GM12873 (cell line): Measurements from ENCODE around the gene NFU1.

Source experiments
- CTCF ChIP-seq: IDR thresholded peaks from 2 replicates; pipeline ENCODE4 v1.5.1; 2012; ENCODE audit warnings: low read depth, mild to moderate bottlenecking, moderate library complexity, low read length, control low read depth; ENCODE audit not compliant: insufficient read depth; ENCODE audit errors: missing control alignments

The NFU1 gene

DNA sequence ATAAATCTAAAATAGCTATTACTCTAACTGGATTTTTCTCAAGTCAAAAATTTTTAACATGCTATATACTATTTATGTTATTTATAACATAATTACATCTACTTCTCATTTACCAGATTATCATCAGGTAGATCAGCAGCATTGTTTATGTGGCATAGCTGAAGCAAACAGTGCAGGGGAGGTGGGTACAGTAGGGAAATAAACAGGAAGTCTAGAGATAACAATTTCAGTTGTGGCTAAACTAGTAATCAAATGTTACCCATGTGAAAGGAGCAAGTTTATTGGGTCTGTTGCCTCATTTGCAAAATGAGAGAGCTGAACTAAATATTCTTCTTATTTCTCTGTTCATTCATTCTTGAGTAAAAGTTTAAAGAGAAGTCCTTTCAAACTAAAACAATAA, 77.9 kb downstream of the NFU1 start:
- TF ChIP-seq CTCF, result no peak

GRCh38 chr2:69358914-69359313, 78.3 kb downstream of the NFU1 start:
- TF ChIP-seq CTCF, result no peak

- TF ChIP-seq CTCF, result no peak
These were observed 80.8 kb downstream of the NFU1 start for GRCh38 chr2:69356471-69356870.

- no peak for TF ChIP-seq CTCF
These were observed 83.9 kb downstream of the NFU1 start for GRCh38 chr2:69353360-69353759.

DNA sequence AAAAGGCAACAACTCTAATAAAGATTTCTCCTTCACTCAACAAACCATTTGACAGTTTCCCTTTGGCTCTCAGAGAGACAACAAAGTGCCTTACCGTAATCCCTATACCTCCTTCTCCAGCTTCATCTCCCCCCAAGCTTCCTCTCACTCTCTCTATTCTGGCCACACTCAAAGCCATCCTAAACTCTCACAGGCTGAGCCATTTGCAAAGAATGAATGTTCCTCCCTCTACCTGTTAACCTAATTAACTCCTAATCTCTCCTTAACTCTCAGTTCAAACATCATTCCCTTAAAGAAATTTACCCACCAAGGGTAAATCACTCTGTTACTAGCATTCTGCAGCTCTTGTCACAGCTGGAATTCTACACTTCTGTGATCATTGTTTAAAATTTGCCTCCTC, 88.5 kb downstream of the NFU1 start:
- TF ChIP-seq CTCF, result no peak
